WTC11 (cell line): ENCODE results near the gene FHL1. TPM values are rescaled to one million over a fixed set of nuclear protein-coding genes. Genes with fewer than 3 reads are reported as not detected.

Source experiments
- ATAC-seq: fragments of 200-7000 bp; cut with Tn5 transposase; 2 replicates; pipeline ENCODE4 v1.10.0; 2021; ENCODE audit warnings: mild to moderate bottlenecking, moderate library complexity
- CTCF ChIA-PET: fragments of 300-600 bp; sonication (Branson Sonifier 250); formaldehyde crosslinking; loops from one replicate; lab custom pipeline; 2021; ENCODE audit warnings: antibody characterized with exemption; lab: Charles Lee
- POLR2A ChIA-PET: fragments of 350-600 bp; sonication (Branson Sonifier 250); formaldehyde crosslinking; loops from one replicate; lab custom pipeline; 2021; ENCODE audit warnings: antibody characterized with exemption; lab: Charles Lee
- DNase-seq: peaks from one replicate; pipeline ENCODE4 v3.0.0; 2021; ENCODE audit warnings: low spot score
- H3K27ac Mint-ChIP-seq: 2 replicates; pipeline ENCODE4 v1.8.0; 2021; ENCODE audit warnings: mixed read lengths
- H3K27me3 Mint-ChIP-seq: 2 replicates; pipeline ENCODE4 v1.8.0; 2021; ENCODE audit warnings: low read depth, mild to moderate bottlenecking, moderate library complexity, mixed read lengths
- H3K36me3 Mint-ChIP-seq: 2 replicates; pipeline ENCODE4 v1.8.0; 2021; ENCODE audit warnings: mixed read lengths
- H3K4me1 Mint-ChIP-seq: 2 replicates; pipeline ENCODE4 v1.8.0; 2022; ENCODE audit warnings: mixed read lengths
- H3K4me3 Mint-ChIP-seq: 2 replicates; pipeline ENCODE4 v1.8.0; 2021; ENCODE audit warnings: mild to moderate bottlenecking, moderate library complexity, mixed read lengths
- H3K9me3 Mint-ChIP-seq: 2 replicates; pipeline ENCODE4 v1.8.0; 2021; ENCODE audit warnings: mixed read lengths
- CBFB ChIP-seq: sonication (generic); formaldehyde crosslinking; IDR thresholded peaks from 2 replicates; pipeline ENCODE4 v1.8.1; 2022; ENCODE audit warnings: mild to moderate bottlenecking, low read depth, missing genetic modification reagents
- CDX4 ChIP-seq: fragments of 250-450 bp; sonication (Bioruptor Pico); IDR thresholded peaks from 2 replicates; pipeline ENCODE4 v1.9.0; 2021; ENCODE audit warnings: moderate library complexity, mild to moderate bottlenecking, inconsistent platforms, borderline replicate concordance
- CREM ChIP-seq: sonication (generic); formaldehyde crosslinking; IDR thresholded peaks from 2 replicates; pipeline ENCODE4 v1.8.1; 2022; ENCODE audit warnings: mild to moderate bottlenecking, missing genetic modification reagents, moderate library complexity
- FOXK1 ChIP-seq: sonication (generic); formaldehyde crosslinking; IDR thresholded peaks from 2 replicates; pipeline ENCODE4 v1.8.0; 2022; ENCODE audit warnings: mild to moderate bottlenecking, moderate library complexity, missing genetic modification reagents
- FOXP1 ChIP-seq: sonication (generic); formaldehyde crosslinking; IDR thresholded peaks from 2 replicates; pipeline ENCODE4 v1.8.0; 2022; ENCODE audit warnings: missing genetic modification reagents, mild to moderate bottlenecking, moderate library complexity, borderline replicate concordance
- GABPB1 ChIP-seq: sonication (generic); formaldehyde crosslinking; IDR thresholded peaks from 2 replicates; pipeline ENCODE4 v1.8.1; 2023; ENCODE audit warnings: mild to moderate bottlenecking, missing genetic modification reagents
- GTF2I ChIP-seq: fragments of 250-450 bp; sonication (Bioruptor Pico); conservative IDR thresholded peaks from 2 replicates; pipeline ENCODE4 v1.4.0; 2021; ENCODE audit warnings: mild to moderate bottlenecking
- HMGA2 ChIP-seq: fragments of 250-450 bp; sonication (Bioruptor Pico); IDR thresholded peaks from 2 replicates; pipeline ENCODE4 v1.4.0; 2021; ENCODE audit warnings: mild to moderate bottlenecking, moderate library complexity
- HMGXB4 ChIP-seq: sonication (generic); formaldehyde crosslinking; IDR thresholded peaks from 2 replicates; pipeline ENCODE4 v1.8.1; 2023; ENCODE audit warnings: mild to moderate bottlenecking, moderate library complexity, missing genetic modification reagents
- IRF1 ChIP-seq: sonication (generic); formaldehyde crosslinking; IDR thresholded peaks from 2 replicates; pipeline ENCODE4 v1.8.0; 2023; ENCODE audit warnings: missing genetic modification reagents
- IRF2 ChIP-seq: sonication (generic); formaldehyde crosslinking; IDR thresholded peaks from 2 replicates; pipeline ENCODE4 v1.8.0; 2022; ENCODE audit warnings: low read depth, missing genetic modification reagents, borderline replicate concordance
- JUN ChIP-seq: sonication (generic); formaldehyde crosslinking; IDR thresholded peaks from 2 replicates; pipeline ENCODE4 v1.8.0; 2023; ENCODE audit warnings: mild to moderate bottlenecking, missing genetic modification reagents
- MAX ChIP-seq: sonication (generic); formaldehyde crosslinking; IDR thresholded peaks from 2 replicates; pipeline ENCODE4 v1.8.0; 2022; ENCODE audit warnings: mild to moderate bottlenecking, missing genetic modification reagents
- MYBL2 ChIP-seq: sonication (generic); formaldehyde crosslinking; IDR thresholded peaks from 2 replicates; pipeline ENCODE4 v1.8.1; 2023; ENCODE audit warnings: mild to moderate bottlenecking, moderate library complexity, missing genetic modification reagents
- OVOL2 ChIP-seq: fragments of 250-450 bp; sonication (Bioruptor Pico); IDR thresholded peaks from 2 replicates; pipeline ENCODE4 v1.9.0; 2021; ENCODE audit warnings: mild to moderate bottlenecking, borderline replicate concordance
- PREB ChIP-seq: sonication (generic); formaldehyde crosslinking; IDR thresholded peaks from 2 replicates; pipeline ENCODE4 v1.8.1; 2022; ENCODE audit warnings: mild to moderate bottlenecking, missing genetic modification reagents, moderate library complexity, borderline replicate concordance
- PRRX2 ChIP-seq: fragments of 250-450 bp; sonication (Bioruptor Pico); IDR thresholded peaks from 2 replicates; pipeline ENCODE4 v1.8.0; 2021; ENCODE audit warnings: mild to moderate bottlenecking
- RELA ChIP-seq: sonication (generic); formaldehyde crosslinking; IDR thresholded peaks from 2 replicates; pipeline ENCODE4 v1.8.1; 2022; ENCODE audit warnings: missing genetic modification reagents, mild to moderate bottlenecking, borderline replicate concordance
- SOX15 ChIP-seq: fragments of 250-450 bp; sonication (Bioruptor Pico); IDR thresholded peaks from 2 replicates; pipeline ENCODE4 v1.9.0; 2021; ENCODE audit warnings: mild to moderate bottlenecking
- STAT6 ChIP-seq: sonication (generic); formaldehyde crosslinking; conservative IDR thresholded peaks from 2 replicates; pipeline ENCODE4 v1.8.1; 2023; ENCODE audit warnings: mild to moderate bottlenecking, low read depth, missing genetic modification reagents, moderate library complexity
- TEAD1 ChIP-seq: sonication (generic); formaldehyde crosslinking; IDR thresholded peaks from 2 replicates; pipeline ENCODE4 v1.8.0; 2022; ENCODE audit warnings: mild to moderate bottlenecking, missing genetic modification reagents
- TP53 ChIP-seq: sonication (generic); formaldehyde crosslinking; IDR thresholded peaks from 2 replicates; pipeline ENCODE4 v1.8.1; 2023; ENCODE audit warnings: mild to moderate bottlenecking, missing genetic modification reagents
- USF2 ChIP-seq: sonication (generic); formaldehyde crosslinking; IDR thresholded peaks from 2 replicates; pipeline ENCODE4 v1.8.1; 2023; ENCODE audit warnings: mild to moderate bottlenecking, missing genetic modification reagents, moderate library complexity
- ZBTB21 ChIP-seq: sonication (generic); formaldehyde crosslinking; IDR thresholded peaks from 2 replicates; pipeline ENCODE4 v1.8.1; 2023; ENCODE audit warnings: mild to moderate bottlenecking, missing genetic modification reagents, borderline replicate concordance
- ZNF416 ChIP-seq: fragments of 250-450 bp; sonication (Bioruptor Pico); IDR thresholded peaks from 2 replicates; pipeline ENCODE4 v1.9.0; 2021; ENCODE audit warnings: mild to moderate bottlenecking, inconsistent platforms
- ZNF423 ChIP-seq: fragments of 250-450 bp; sonication (Bioruptor Pico); IDR thresholded peaks from 2 replicates; pipeline ENCODE4 v2.1.2; 2022; ENCODE audit warnings: mild to moderate bottlenecking, moderate library complexity
- total RNA-seq: library from RNA; stranded (reverse); gene quantifications from 3 replicates; pipeline ENCODE4 v1.2.3, GENCODE V29; 2021

The FHL1 gene
- total RNA-seq, 1 experiment from 2014 or later = 43.5 TPM

GRCh38 chrX:136219893-136220292 lies 72.6 kb downstream of the FHL1 start:
- ChIA-PET CTCF (no interaction called here), POLR2A (no interaction called here)
- DNase-seq (no peak), ATAC-seq (no peak)
- Mint-ChIP-seq H3K9me3 (no peaks in the 10 kb centered on the region), H3K36me3 (peaks cover 30% of the 10 kb centered on the region), H3K4me3 (no peak overlapping the region), H3K4me1 (no peaks in the 10 kb centered on the region), H3K27me3 (no peaks in the 10 kb centered on the region), H3K27ac (no peak overlapping the region)
- TF ChIP-seq GABPB1 (CRISPR knock-in tag) = no peak
- no peak for TF ChIP-seq JUN
- no peak for TF ChIP-seq TP53 (CRISPR knock-in tag)
- no peak for TF ChIP-seq FOXP1 (CRISPR knock-in tag)
- TF ChIP-seq IRF2 (CRISPR knock-in tag) = no peak
- no peak for TF ChIP-seq SOX15 (CRISPR knock-in tag)
- TF ChIP-seq HMGA2 (CRISPR knock-in tag) = no peak
- TF ChIP-seq ZBTB21 (CRISPR knock-in tag) = no peak
- no peak for TF ChIP-seq TEAD1 (CRISPR knock-in tag)
- TF ChIP-seq MAX (CRISPR knock-in tag) = no peak
- TF ChIP-seq ZNF416 (CRISPR knock-in tag) = no peak
- TF ChIP-seq GTF2I (CRISPR knock-in tag) = no peak
- TF ChIP-seq HMGXB4 (CRISPR knock-in tag) = no peak
- TF ChIP-seq OVOL2 (CRISPR knock-in tag) = no peak
- no peak for TF ChIP-seq USF2
- TF ChIP-seq CDX4 (CRISPR knock-in tag) = no peak
- no peak for TF ChIP-seq PREB (CRISPR knock-in tag)

- Mint-ChIP-seq H3K4me1 (no peaks in the 10 kb centered on the region), H3K9me3 (no peaks in the 10 kb centered on the region), H3K4me3 (no peak overlapping the region), H3K36me3 (peaks cover 31% of the 10 kb centered on the region), H3K27ac (no peak overlapping the region), H3K27me3 (no peaks in the 10 kb centered on the region)
- no peak for DNase-seq
- CTCF ChIA-PET = no interaction called here
- ATAC-seq = no peak
- POLR2A ChIA-PET = no interaction called here
- no peak for TF ChIP-seq RELA (CRISPR knock-in tag)
- no peak for TF ChIP-seq SOX15 (CRISPR knock-in tag)
- no peak for TF ChIP-seq GABPB1 (CRISPR knock-in tag)
- TF ChIP-seq CREM = no peak
- no peak for TF ChIP-seq STAT6
- TF ChIP-seq FOXK1 (CRISPR knock-in tag) = no peak
- TF ChIP-seq MYBL2 (CRISPR knock-in tag) = no peak
- TF ChIP-seq IRF1 (CRISPR knock-in tag) = no peak
- no peak for TF ChIP-seq TP53 (CRISPR knock-in tag)
- no peak for TF ChIP-seq CBFB
- no peak for TF ChIP-seq PRRX2 (CRISPR knock-in tag)
- no peak for TF ChIP-seq ZNF423 (CRISPR knock-in tag)
- no peak for TF ChIP-seq HMGXB4 (CRISPR knock-in tag)
- no peak for TF ChIP-seq GTF2I (CRISPR knock-in tag)
- no peak for TF ChIP-seq IRF2 (CRISPR knock-in tag)
Measured at GRCh38 chrX:136220540-136220939, 73.2 kb downstream of the FHL1 start.
